ENCODE measurements around the gene IL12B.
A peak's percentile ranks its signal among the peaks of the same experiment; 100 is the strongest.
"Not testable (repeated sequence)": the region's sequence is repeated elsewhere in the genome, so short reads cannot be mapped to it uniquely, and the experiment has no call there.

Gene IL12B

GRCh38 chr5:159332800-159333544 lies 2.7 kb upstream of the IL12B start:
- DNase-seq (ENCODE audit: low read depth), result no peak

DNA sequence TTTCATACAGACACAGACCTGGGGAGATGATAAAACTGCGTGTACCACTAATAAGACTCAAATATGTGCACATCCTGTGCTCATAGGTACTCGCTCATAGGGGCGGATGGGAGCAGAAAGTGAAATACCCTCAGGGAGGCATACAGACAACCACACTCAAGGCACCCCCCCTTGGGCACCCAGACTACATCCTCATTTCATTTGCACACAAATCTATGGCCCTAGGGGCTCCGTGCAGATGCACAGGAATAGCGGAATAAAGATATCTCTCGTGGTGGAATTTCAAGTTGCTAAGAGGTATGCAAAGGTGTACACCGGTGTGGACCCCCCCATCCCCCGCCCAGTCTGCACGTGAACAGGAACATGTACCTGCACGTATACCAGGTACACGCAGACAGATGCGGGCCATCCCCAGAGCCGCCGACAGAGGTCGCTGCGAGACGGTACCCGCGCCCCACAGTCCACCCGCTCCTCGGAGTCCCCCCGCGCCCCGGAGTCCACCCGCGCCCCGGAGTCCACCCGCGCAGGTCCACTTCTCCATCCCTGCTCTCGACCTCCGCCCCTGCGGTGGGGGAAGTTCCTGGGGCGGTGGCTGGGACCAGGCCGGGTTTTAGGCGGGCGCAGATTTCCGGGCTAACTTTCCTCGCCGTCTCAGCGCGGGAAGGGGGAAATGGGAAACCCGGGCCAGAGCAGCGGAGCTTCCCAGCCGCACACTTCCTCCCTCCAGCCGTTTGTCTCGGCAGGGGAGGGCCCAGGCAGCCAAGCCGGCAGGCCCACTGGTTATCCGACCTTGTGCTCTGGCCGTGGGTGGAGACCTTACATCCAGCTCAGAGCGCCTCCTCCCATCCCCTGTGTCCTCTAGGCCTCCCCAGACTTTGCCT lies 1.0 kb upstream of the IL12B start:
- peak; percentile 62 for DNase-seq (ENCODE audit: low read depth)

DNA sequence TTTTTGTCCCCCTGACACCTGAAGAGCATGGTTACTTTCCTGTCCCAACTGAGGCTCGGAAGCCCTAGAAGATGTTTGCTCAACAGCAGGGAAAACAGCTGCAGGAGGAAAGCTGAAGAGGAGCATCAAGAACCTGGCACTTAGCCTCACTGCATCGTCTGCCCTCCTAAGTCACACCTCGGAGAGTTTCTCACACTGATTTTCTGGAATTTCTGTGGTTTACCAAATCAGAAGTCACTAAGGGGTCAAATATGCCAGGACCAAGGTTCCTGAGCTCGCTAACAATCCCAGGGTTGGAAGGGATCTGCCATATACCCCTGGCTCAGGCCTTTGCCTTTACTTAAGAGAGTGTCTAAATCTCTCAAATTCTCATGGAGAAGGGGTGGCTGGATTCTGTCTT lies 5.3 kb downstream of the IL12B start:
- DNase-seq (ENCODE audit: low read depth), result no peak

GRCh38 chr5:159324102-159324755 lies 6.1 kb downstream of the IL12B start:
- DNase-seq (ENCODE audit: low read depth), result no peak

- no peak for DNase-seq (ENCODE audit: low read depth)
These were observed 8.1 kb downstream of the IL12B start for GRCh38 chr5:159322180-159322579.

DNA sequence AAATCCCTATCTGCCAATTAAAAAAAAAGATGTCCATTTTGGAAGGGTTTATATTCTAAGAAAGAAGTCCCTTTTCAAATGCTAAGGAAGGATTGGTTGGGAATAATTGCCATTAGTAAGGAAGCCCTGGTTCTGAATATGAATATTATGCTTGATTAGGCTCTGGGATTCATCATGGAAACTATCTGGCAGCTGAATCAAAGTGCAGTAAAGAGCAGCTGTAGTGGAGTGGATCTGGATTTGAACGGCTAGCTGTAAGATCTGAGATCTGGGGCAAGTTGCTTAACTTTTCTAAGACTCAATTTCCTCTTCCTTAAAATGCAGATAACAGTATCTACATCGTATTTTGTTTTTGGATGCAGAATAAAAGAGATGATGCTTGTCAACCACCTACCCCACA lies 10.5 kb downstream of the IL12B start:
- DNase-seq (ENCODE audit: low read depth), result no peak

GRCh38 chr5:159319363-159319762 lies 10.9 kb downstream of the IL12B start:
- no peak for DNase-seq (ENCODE audit: low read depth)

GRCh38 chr5:159318448-159318847 lies 11.8 kb downstream of the IL12B start:
- DNase-seq (ENCODE audit: low read depth), result no peak

GRCh38 chr5:159317849-159318248 lies 12.4 kb downstream of the IL12B start:
- DNase-seq (ENCODE audit: low read depth), result no peak

DNA sequence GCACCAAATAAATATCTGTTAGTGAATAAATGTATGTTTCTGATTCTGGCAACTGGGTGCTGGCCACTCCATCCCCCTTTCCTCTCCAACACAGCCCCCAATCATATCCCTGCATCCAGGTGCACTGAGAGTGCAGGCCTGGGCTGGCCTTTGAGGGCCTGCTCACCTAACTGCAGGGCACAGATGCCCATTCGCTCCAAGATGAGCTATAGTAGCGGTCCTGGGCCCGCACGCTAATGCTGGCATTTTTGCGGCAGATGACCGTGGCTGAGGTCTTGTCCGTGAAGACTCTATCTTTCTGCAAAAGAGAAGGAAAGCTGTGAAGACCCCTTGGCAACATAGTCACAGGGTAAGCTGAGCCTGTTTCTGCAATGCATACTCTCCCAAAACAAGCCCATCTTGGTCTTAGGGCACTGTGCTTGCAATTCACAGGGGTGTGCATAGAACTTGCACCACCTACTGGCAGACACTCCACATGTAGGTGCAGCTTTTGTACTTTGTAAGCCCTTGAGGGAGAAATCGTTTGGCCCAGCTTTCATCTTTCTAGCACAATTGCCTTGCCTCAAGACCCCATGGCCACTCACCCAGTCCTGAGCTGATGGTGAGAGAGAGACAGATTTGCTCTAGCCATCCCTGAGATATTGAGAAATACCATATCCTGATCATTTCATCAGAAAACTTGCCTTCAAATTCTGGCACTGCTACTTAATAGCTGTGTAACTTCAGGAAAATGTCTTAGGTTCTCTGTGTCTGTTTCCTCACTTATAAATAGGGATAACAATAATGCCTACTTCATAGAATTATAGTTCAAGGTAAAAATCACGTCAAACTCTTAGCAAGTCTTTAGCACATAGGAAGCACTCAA lies 13.5 kb downstream of the IL12B start:
- no peak for DNase-seq (ENCODE audit: low read depth)

GRCh38 chr5:159313197-159313596 lies 17.1 kb downstream of the IL12B start:
- DNase-seq (ENCODE audit: low read depth), result no peak

- no peak for DNase-seq (ENCODE audit: low read depth)
These were observed 19.2 kb downstream of the IL12B start for GRCh38 chr5:159311063-159311462.

- DNase-seq (ENCODE audit: low read depth), result no peak
These were observed 19.8 kb downstream of the IL12B start for GRCh38 chr5:159310511-159310910.

DNA sequence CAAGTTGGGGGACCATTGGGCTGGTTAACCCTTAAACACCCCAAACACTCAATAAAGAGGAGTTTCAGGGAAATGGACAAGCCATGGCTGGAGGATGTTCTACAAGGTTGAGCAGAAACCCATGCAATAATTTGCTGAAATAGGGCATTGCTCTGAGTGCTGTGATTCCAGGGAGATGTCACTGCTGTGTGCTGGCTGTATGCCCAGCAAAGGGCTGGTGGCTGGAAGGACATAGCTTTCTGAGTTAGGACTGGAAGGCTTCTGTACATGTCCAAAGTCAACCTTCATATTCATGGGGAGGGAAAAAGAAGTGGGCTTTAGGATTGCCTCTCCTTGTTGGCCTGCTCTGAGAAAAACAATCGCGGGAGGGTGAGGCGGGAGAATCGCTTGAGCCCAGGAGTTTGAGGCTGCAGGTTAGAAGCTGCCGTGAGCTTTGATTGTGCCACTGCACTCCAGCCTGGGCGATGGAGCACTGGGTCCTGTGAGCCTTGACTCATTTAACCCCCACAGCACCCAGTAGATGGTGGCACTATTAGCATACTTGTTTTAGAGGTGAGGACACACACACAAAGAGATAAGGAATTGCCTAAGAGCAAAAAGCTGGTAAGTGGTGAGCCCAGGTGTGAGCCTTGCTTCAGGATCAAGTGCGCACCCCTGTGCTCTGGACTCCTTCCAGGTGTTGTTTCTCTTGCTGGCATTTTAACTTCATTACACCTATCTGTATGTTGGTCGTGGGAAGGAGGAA lies 20.4 kb downstream of the IL12B start:
- DNase-seq (ENCODE audit: low read depth), result no peak

DNA sequence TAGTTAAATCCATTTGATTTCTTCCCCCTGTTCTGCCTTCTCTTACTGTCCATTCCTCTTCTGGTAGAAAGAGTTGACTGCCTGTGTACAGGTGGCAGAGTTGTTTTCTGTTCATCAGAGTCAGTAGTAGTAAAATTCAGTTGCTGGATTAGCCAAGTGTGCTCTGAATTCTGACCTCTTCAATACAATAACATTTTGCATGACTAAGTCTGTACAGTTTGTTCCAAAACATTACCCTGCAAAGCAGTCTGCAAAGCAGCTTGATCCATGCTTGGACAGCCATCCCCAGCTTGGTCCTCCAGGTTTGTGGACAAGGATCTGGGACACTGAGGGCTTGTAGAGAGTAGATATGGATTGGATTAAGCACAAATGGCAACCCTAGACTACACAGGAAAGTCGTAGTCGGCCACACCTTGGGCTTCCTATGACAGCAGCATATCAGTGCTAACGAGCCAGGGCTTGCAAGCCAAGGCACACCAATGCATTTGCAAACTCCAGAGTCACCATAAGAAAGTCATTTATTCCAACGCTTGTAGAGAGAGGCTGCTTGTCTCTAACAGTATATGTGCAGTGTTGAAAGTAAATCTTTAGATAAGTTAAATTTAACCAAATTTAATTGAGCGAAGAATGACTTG lies 25.2 kb downstream of the IL12B start:
- no peak for DNase-seq (ENCODE audit: low read depth)

GRCh38 chr5:159303286-159303685 lies 27.0 kb downstream of the IL12B start:
- DNase-seq (ENCODE audit: low read depth), result no peak

- DNase-seq (ENCODE audit: low read depth), result not testable (repeated sequence)
These were observed 28.1 kb downstream of the IL12B start for GRCh38 chr5:159301929-159302860.

- DNase-seq (ENCODE audit: low read depth), result no peak
These were observed 28.8 kb downstream of the IL12B start for GRCh38 chr5:159301466-159301865.

DNA sequence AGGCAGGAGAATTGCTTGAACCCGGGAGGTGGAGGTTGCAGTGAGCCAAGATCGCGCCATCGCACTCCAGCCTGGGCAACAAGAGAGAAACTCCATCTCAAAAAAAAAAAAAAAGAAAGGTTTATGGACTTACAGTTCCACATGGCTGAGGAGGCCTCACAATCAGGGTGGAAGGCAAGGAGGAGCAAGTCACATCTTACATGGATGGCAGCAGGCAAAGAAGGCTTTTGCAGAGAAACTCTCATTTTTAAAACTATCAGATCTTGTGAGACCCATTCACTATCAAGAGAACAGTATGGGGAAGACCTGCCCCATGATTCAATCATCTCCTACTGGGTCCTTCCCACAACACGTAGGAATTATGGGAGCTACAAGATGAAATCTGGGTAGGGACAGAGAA lies 33.0 kb downstream of the IL12B start:
- not testable (repeated sequence) for DNase-seq (ENCODE audit: low read depth)

Data from activated gamma-delta T cell treated with anti-CD3 and anti-CD28 coated beads, Interleukin-2, amount 50 U/mL, for 16 hours (primary cell).